ENCODE results near the gene NOL7. TPM values are rescaled to one million over a fixed set of nuclear protein-coding genes. Genes with fewer than 3 reads are reported as not detected.

The NOL7 gene
- total RNA-seq, 1 experiment from 2014 or later: 75.9 TPM

DNA sequence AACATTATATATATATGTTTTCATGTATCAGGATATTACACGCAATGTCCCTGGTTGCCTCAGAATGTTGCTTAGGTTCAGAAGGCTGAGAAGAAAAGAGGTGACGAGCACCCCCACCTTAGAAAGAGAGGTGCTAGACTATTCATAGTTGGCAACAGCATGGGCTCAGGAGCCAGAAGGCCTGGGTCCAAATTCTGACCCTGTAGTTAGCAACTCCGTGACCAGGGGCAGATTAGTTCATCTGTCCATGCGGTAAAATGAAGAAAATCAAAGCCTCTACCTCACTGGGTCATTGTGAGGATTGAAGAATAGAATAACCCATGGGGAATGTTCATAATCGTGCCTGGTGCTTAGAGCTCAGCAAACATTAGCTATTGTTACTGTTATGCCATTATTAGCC is 46.2 kb upstream of the NOL7 start:
- no peak overlapping the region for H3K4me3 ChIP-seq
- intact Hi-C loops (cut with micrococcal nuclease; ENCODE audit: unreplicated experiment): no loop called here
- H3K27ac ChIP-seq: no peak overlapping the region
- no peaks in the 10 kb centered on the region for H3K36me3 ChIP-seq (ENCODE audit: low read depth)
- BruUV-seq (replicated peaks): no TSS peak
- no peak for DNase-seq
- no peaks in the 10 kb centered on the region for H4K20me1 ChIP-seq (ENCODE audit: insufficient read depth)
- H3K4me1 ChIP-seq (replicated peaks; ENCODE audit: insufficient read depth): peaks cover 9% of the 10 kb centered on the region
- 0 out of 2 replicates have a peak, but pooled peaks cover 4% of the 10 kb centered on the region for H3K9me2 ChIP-seq (ENCODE audit: insufficient read depth)
- no peak overlapping the region for H2AFZ ChIP-seq
- H3K4me2 ChIP-seq: no peak overlapping the region
- H3K79me2 ChIP-seq (ENCODE audit: low read depth): peaks cover 13% of the 10 kb centered on the region
- ChIA-PET CTCF (no interaction called here), POLR2A (ENCODE audit: unreplicated experiment) (interaction anchor here (0.6 kb wide), 1 partner anchor 241 kb away, joined by 3 read pairs; the partner anchor contains the start of gene TBC1D7)
- H3K9me3 ChIP-seq (ENCODE audit: insufficient read depth, low read depth): no peaks in the 10 kb centered on the region
- no peak for TF ChIP-seq EZH2 (IDR thresholded peaks at IDR 0.05; ENCODE audit: low read depth)
- TF ChIP-seq, protein P1, sequence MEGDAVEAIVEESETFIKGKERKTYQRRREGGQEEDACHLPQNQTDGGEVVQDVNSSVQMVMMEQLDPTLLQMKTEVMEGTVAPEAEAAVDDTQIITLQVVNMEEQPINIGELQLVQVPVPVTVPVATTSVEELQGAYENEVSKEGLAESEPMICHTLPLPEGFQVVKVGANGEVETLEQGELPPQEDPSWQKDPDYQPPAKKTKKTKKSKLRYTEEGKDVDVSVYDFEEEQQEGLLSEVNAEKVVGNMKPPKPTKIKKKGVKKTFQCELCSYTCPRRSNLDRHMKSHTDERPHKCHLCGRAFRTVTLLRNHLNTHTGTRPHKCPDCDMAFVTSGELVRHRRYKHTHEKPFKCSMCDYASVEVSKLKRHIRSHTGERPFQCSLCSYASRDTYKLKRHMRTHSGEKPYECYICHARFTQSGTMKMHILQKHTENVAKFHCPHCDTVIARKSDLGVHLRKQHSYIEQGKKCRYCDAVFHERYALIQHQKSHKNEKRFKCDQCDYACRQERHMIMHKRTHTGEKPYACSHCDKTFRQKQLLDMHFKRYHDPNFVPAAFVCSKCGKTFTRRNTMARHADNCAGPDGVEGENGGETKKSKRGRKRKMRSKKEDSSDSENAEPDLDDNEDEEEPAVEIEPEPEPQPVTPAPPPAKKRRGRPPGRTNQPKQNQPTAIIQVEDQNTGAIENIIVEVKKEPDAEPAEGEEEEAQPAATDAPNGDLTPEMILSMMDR (conservative IDR thresholded peaks at IDR 0.05): no peak
- no peaks in the 10 kb centered on the region for H3F3A ChIP-seq (ENCODE audit: insufficient read depth, low read depth)
- no peaks in the 10 kb centered on the region for H3K27me3 ChIP-seq (ENCODE audit: insufficient read depth, low read depth)

- DNase-seq: no peak
- no peaks in the 10 kb centered on the region for H3K27me3 ChIP-seq (ENCODE audit: insufficient read depth, low read depth)
- ChIA-PET POLR2A (ENCODE audit: unreplicated experiment) (interaction anchor here (0.7 kb wide), 1 partner anchor 123 kb away, joined by 4 read pairs; no protein-coding TSS in a partner anchor), CTCF (no interaction called here)
- BruUV-seq (replicated peaks): no TSS peak
- no peak overlapping the region for H3K27ac ChIP-seq
- H3K9me3 ChIP-seq (ENCODE audit: insufficient read depth, low read depth): no peaks in the 10 kb centered on the region
- H3K36me3 ChIP-seq (ENCODE audit: low read depth): no peaks in the 10 kb centered on the region
- intact Hi-C loops (cut with micrococcal nuclease; ENCODE audit: unreplicated experiment): loop anchor here (5.0 kb wide), 1 partner anchor 85 kb away; the partner anchor contains the start of gene GFOD1
- H3K4me3 ChIP-seq: no peak overlapping the region
- H3K79me2 ChIP-seq (ENCODE audit: low read depth): peaks cover 30% of the 10 kb centered on the region
- no peak overlapping the region for H3K4me2 ChIP-seq
- H2AFZ ChIP-seq: no peak overlapping the region
- H3F3A ChIP-seq (ENCODE audit: insufficient read depth, low read depth): no peaks in the 10 kb centered on the region
- TF ChIP-seq, protein P1 (conservative IDR thresholded peaks at IDR 0.05): no peak
- TF ChIP-seq EZH2 (IDR thresholded peaks at IDR 0.05; ENCODE audit: low read depth): no peak
- H4K20me1 ChIP-seq (ENCODE audit: insufficient read depth): no peaks in the 10 kb centered on the region
- no peaks in the 10 kb centered on the region for H3K9me2 ChIP-seq (ENCODE audit: insufficient read depth)
- peaks cover 17% of the 10 kb centered on the region for H3K4me1 ChIP-seq (replicated peaks; ENCODE audit: insufficient read depth)
Observed at GRCh38 chr6:13572240-13572639, 42.9 kb upstream of the NOL7 start.

GRCh38 chr6:13572951-13573654 is 42.0 kb upstream of the NOL7 start:
- peaks cover 30% of the 10 kb centered on the region for H3K79me2 ChIP-seq (ENCODE audit: low read depth)
- no TSS peak for BruUV-seq (replicated peaks)
- 0 out of 2 replicates have a peak, but pooled peaks cover 4% of the 10 kb centered on the region for H3K9me3 ChIP-seq (ENCODE audit: insufficient read depth, low read depth)
- H3K9me2 ChIP-seq (ENCODE audit: insufficient read depth): no peaks in the 10 kb centered on the region
- H3K4me2 ChIP-seq: peak overlapping the region; percentile 86
- CTCF ChIA-PET: no interaction called here
- intact Hi-C loops (cut with micrococcal nuclease; ENCODE audit: unreplicated experiment): loop anchor here (5.0 kb wide), 1 partner anchor 86 kb away; the partner anchor contains the start of gene GFOD1
- H3F3A ChIP-seq (ENCODE audit: insufficient read depth, low read depth): no peaks in the 10 kb centered on the region
- H3K4me1 ChIP-seq (replicated peaks; ENCODE audit: insufficient read depth): peaks cover 17% of the 10 kb centered on the region
- H3K27ac ChIP-seq: peak overlapping the region; percentile 96
- H2AFZ ChIP-seq: peak overlapping the region; percentile 77
- DNase-seq: no peak
- H3K36me3 ChIP-seq (ENCODE audit: low read depth): no peaks in the 10 kb centered on the region
- H4K20me1 ChIP-seq (ENCODE audit: insufficient read depth): no peaks in the 10 kb centered on the region
- TF ChIP-seq, protein P1 (conservative IDR thresholded peaks at IDR 0.05): no peak
- H3K4me3 ChIP-seq: peak overlapping the region; percentile 92
- POLR2A ChIA-PET (ENCODE audit: unreplicated experiment): interaction anchor here (0.7 kb wide), 2 partner anchors 179 to 1975 kb away, joined by 3 read pairs; no protein-coding TSS in a partner anchor
- H3K27me3 ChIP-seq (ENCODE audit: insufficient read depth, low read depth): no peaks in the 10 kb centered on the region

Data from PC-9 (cell line).